Upper lobe of left lung (tissue), 6 donors: Measurements from ENCODE around the gene PEA15. TPM values are rescaled to one million over a fixed set of nuclear protein-coding genes. Genes with fewer than 3 reads are reported as not detected.
A peak's percentile ranks its signal among the peaks of the same experiment; 100 is the strongest.

Experiments
- ATAC-seq, 2 donors: fragments of 200-7000 bp; cut with Tn5 transposase; one replicate each; pipeline ENCODE4 v1.9.1; 2022; ENCODE audit warnings: mild to moderate bottlenecking in 2 of 2, moderate library complexity in 2 of 2; ENCODE audit not compliant: low FRiP score in 2 of 2
- DNase-seq, 2 donors: peaks; one replicate each; pipeline ENCODE4 v3.0.0-alpha.2; 2019 to 2020
- H3K27ac ChIP-seq, 4 donors: fragments of 200-600 bp; sonication (generic); one replicate each; pipeline ENCODE4 v1.5.1; 2016 to 2019
- H3K27me3 ChIP-seq, 4 donors: fragments of 200-600 bp; sonication (generic); one replicate each; pipeline ENCODE4 v1.5.1; 2017 to 2019
- H3K36me3 ChIP-seq, 4 donors: fragments of 200-600 bp; sonication (generic); one replicate each; pipeline ENCODE4 v1.5.1; 2016 to 2019
- H3K4me1 ChIP-seq, 4 donors: fragments of 200-600 bp; sonication (generic); one replicate each; pipeline ENCODE4 v1.5.1; 2018 to 2019
- H3K4me3 ChIP-seq, 4 donors: fragments of 200-600 bp; sonication (generic); one replicate each; pipeline ENCODE4 v1.5.1; 2017 to 2019; ENCODE audit warnings: mild to moderate bottlenecking in 2 of 4, moderate library complexity in 1 of 4
- H3K9me3 ChIP-seq, 4 donors: fragments of 200-600 bp; sonication (generic); one replicate each; pipeline ENCODE4 v1.5.1; 2018 to 2019
- EP300 ChIP-seq, 4 donors: sonication (generic); formaldehyde crosslinking; IDR thresholded peaks; one replicate each; pipeline ENCODE4 v1.5.1; 2017; ENCODE audit warnings: antibody characterized with exemption in 4 of 4, control low read depth in 2 of 4
- POLR2A ChIP-seq, 4 donors: fragments of 450-650 bp; IDR thresholded peaks; one replicate each; pipeline ENCODE4 v1.5.1; 2016 to 2017; ENCODE audit warnings: antibody characterized with exemption in 4 of 4, mild to moderate bottlenecking in 2 of 4
- POLR2AphosphoS5 ChIP-seq, 2 donors: sonication (generic); formaldehyde crosslinking; IDR thresholded peaks; one replicate each; pipeline ENCODE4 v1.5.1; 2017; ENCODE audit warnings: antibody characterized with exemption in 2 of 2
- WGBS, 2 donors: methylation state at CpG; one replicate each; pipeline ENCODE4 v1.1.5; 2017 to 2018; 5-methylcytosine and 5-hydroxymethylcytosine counted together
- total RNA-seq, 6 donors: library from RNA; depleted of rRNA in 4 of 6; stranded (reverse); fragments of >200 nt in 4 of 6; gene quantifications; one replicate each; pipeline versions ENCODE4 v1.1.0 to v1.2.1, GENCODE V29; 2016 to 2021
- TF ChIP-seq, protein P1 (sequence below), 6 experiments: fragments of 450-650 bp in 4 of 6; fragments of 200-600 bp in 2 of 6; sonication (generic) in 2 of 6; IDR thresholded peaks; one replicate each; pipeline ENCODE4 v1.5.1; 2016 to 2019; ENCODE audit warnings: antibody characterized with exemption in 6 of 6
- donor health status: DM: no; HTN: no; CAD: no; lungs with moderate emphysema.
- donor health status: DM: no; HTN: yes; CAD: no; lungs with severe emphysema.

Gene PEA15
- total RNA-seq, 6 donors from 2014 or later: 30.4 to 174 (median 67.9) TPM

DNA sequence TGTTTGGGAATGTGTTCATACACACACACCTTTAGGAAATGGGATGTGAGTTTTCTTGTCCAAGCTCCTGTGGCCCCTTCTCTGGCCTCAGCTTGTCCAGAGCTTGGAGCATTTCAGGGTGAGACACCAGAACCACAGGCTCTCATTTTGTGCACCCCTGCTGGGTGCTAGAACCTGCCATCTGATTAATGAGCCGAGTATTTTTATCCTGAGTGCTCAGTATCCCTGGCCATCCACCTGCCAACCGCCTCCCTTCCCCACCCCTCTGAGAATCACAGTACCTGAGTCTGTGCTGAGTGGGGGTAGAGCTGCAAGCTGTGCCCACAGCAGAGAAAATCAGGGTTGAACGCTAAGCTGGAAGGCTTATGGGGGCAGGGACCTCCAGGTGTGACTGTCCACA, 13.4 kb upstream of the PEA15 start:
- Histone ChIP-seq H3K4me1 (peaks cover 8 to 10% (median 10%) of the 10 kb centered on the region in 4 donors), H3K27ac (no peak overlapping the region), H3K9me3 (no peaks in the 10 kb centered on the region), H3K36me3 (no peaks in the 10 kb centered on the region), H3K4me3 (no peak overlapping the region), H3K27me3 (no peaks in the 10 kb centered on the region)
- no peak for ATAC-seq
- WGBS, 2 donors: 92 to 93% methylated on average over 3 of the region's 3 CpGs
- TF ChIP-seq POLR2A (IDR thresholded peaks at IDR 0.05): no peak
- no peak for TF ChIP-seq POLR2AphosphoS5 (IDR thresholded peaks at IDR 0.05)
- TF ChIP-seq EP300 (IDR thresholded peaks at IDR 0.05): no peak
- DNase-seq: no peak

DNA sequence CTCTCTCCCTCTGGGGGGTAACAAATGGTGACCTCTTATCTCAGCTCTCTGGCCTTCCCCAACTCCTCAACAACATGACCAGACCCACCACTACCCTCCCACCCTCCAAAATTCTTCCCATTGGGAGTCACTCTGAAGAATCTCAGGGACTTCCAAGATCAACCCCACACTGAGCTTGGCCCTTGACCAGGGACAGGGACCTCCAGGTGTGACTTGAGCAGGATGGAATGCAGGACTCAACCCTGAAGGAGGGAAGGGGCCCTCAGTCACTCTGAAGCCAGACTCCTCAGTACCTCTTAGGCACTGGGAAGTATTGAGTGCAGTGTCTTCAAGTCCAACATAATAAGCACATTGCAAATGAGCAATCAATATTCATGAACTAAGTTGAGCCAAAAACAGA, 12.9 kb upstream of the PEA15 start:
- Histone ChIP-seq H3K4me1 (peaks cover 8 to 10% (median 10%) of the 10 kb centered on the region in 4 donors), H3K27me3 (no peaks in the 10 kb centered on the region), H3K36me3 (no peaks in the 10 kb centered on the region), H3K9me3 (no peaks in the 10 kb centered on the region), H3K4me3 (no peak overlapping the region), H3K27ac (no peak overlapping the region)
- TF ChIP-seq POLR2AphosphoS5 (IDR thresholded peaks at IDR 0.05) (no peak), EP300 (IDR thresholded peaks at IDR 0.05) (no peak), POLR2A (IDR thresholded peaks at IDR 0.05) (no peak)
- TF ChIP-seq, protein P1, sequence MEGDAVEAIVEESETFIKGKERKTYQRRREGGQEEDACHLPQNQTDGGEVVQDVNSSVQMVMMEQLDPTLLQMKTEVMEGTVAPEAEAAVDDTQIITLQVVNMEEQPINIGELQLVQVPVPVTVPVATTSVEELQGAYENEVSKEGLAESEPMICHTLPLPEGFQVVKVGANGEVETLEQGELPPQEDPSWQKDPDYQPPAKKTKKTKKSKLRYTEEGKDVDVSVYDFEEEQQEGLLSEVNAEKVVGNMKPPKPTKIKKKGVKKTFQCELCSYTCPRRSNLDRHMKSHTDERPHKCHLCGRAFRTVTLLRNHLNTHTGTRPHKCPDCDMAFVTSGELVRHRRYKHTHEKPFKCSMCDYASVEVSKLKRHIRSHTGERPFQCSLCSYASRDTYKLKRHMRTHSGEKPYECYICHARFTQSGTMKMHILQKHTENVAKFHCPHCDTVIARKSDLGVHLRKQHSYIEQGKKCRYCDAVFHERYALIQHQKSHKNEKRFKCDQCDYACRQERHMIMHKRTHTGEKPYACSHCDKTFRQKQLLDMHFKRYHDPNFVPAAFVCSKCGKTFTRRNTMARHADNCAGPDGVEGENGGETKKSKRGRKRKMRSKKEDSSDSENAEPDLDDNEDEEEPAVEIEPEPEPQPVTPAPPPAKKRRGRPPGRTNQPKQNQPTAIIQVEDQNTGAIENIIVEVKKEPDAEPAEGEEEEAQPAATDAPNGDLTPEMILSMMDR (IDR thresholded peaks at IDR 0.05): no peak
- ATAC-seq (no peak), DNase-seq (no peak)

DNA sequence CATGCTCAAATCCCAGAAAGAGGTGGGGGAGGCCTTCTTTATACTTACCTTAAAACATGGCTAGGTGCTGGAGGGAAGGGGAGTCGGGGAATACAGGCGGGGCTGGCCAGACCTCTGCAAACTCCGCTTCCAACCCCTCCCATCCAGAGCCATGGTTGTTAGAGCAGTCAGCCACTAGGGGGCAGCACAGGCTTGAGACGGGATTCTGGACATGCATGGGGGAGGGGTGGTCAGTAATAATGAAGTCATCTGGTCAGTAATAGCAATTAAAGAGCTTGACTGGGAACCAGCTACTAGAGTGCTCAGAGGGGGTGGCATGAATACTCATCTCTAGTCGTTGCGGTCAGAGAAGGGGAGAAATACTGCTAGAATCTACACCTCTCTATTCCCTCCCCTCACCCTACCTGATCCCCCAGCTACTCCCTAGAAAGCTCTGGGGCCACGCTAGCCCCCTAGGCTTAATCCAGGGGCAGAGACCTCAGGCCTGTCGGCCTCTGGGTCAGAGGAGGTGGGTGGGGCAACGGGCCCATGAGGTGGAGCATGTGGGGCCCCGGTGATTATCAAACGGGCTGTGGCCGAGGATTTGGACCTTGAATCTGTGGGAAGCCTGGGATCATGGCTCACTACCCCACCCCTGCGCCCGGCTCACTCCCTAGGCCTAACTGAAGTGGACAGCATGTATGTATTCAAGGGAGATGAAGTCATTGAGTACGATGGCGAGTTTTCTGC, 11.9 kb upstream of the PEA15 start:
- TF ChIP-seq, protein P1 (IDR thresholded peaks at IDR 0.05): peak; percentile 94 to 97 (median 95)
- TF ChIP-seq EP300 (IDR thresholded peaks at IDR 0.05): no peak
- TF ChIP-seq POLR2A (IDR thresholded peaks at IDR 0.05): no peak
- TF ChIP-seq POLR2AphosphoS5 (IDR thresholded peaks at IDR 0.05): peak in 1 of 2 donors; percentile 46
- Histone ChIP-seq H3K9me3 (no peaks in the 10 kb centered on the region), H3K27ac (no peak overlapping the region), H3K36me3 (no peaks in the 10 kb centered on the region), H3K27me3 (no peaks in the 10 kb centered on the region), H3K4me3 (no peak overlapping the region), H3K4me1 (peaks cover 8 to 10% (median 10%) of the 10 kb centered on the region in 4 donors)
- DNase-seq: peak in 1 of 2 donors; percentile 84
- peak; percentile 92 to 94 for ATAC-seq
- 28 to 32% methylated on average over 15 to 16 of the region's 16 CpGs for WGBS, 2 donors

DNA sequence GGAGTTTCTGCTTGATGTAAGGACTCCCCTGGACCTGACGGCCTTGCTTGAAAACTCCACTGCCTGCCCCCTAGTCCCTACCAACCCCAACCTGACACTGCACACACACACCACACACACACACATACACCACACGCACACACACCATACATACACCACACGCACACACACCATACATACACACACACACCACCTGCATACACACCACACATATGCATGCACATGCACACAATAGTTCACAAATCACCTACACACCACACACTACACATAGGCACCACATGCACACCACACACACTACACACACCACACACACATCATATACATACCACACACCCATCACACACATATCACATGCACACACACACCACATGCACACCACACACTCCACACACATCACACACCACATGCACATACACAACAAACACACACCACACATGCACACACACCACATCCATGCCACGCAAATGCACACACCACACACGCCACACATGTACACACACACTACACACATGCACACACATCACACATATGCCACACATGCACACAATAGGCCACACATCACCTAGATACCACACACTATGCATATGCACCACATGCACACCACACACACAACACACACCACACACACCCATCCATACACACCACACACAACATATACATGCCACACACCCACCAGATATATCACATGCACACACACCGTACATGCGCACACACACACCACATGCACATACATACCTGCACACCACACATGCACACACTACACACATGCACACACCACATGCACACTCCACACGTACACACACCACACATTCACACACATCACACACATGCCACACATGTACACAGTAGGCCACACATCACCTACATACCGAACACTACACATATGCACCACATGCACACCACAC, 11.1 kb upstream of the PEA15 start:
- H3K27me3 ChIP-seq: no peaks in the 10 kb centered on the region
- DNase-seq: no peak
- TF ChIP-seq POLR2AphosphoS5 (IDR thresholded peaks at IDR 0.05): no peak
- TF ChIP-seq, protein P1 (IDR thresholded peaks at IDR 0.05): no peak
- peaks cover 8 to 10% (median 10%) of the 10 kb centered on the region in 4 donors for H3K4me1 ChIP-seq
- no peak overlapping the region for H3K4me3 ChIP-seq
- WGBS, 2 donors: 82 to 90% methylated on average over 9 of the region's 9 CpGs
- H3K27ac ChIP-seq: no peak overlapping the region
- no peaks in the 10 kb centered on the region for H3K36me3 ChIP-seq
- H3K9me3 ChIP-seq: no peaks in the 10 kb centered on the region
- no peak for ATAC-seq

DNA sequence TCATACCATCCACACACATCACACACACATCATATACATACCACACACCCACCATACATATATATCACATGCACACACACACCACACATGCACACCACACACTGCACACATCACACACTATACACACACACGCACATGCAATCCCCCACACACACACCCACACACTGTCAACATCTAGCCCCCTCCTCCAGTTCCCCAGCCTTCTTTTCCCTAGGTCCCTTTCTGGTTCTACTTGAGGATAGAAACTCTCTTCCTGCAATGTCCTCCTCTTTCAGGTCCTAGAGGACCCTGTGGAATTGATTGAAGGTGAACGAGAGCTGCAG, 10.5 kb upstream of the PEA15 start:
- TF ChIP-seq EP300 (IDR thresholded peaks at IDR 0.05): no peak
- no peak for TF ChIP-seq POLR2A (IDR thresholded peaks at IDR 0.05)
- TF ChIP-seq, protein P1 (IDR thresholded peaks at IDR 0.05): no peak
- TF ChIP-seq POLR2AphosphoS5 (IDR thresholded peaks at IDR 0.05): no peak
- H3K9me3 ChIP-seq: no peaks in the 10 kb centered on the region
- DNase-seq (no peak), ATAC-seq (no peak)
- 83 to 87% methylated on average over 2 of the region's 2 CpGs for WGBS, 2 donors
- no peaks in the 10 kb centered on the region for H3K27me3 ChIP-seq
- no peaks in the 10 kb centered on the region for H3K36me3 ChIP-seq
- no peak overlapping the region for H3K27ac ChIP-seq
- H3K4me1 ChIP-seq: peaks cover 8 to 10% (median 10%) of the 10 kb centered on the region in 4 donors
- no peak overlapping the region for H3K4me3 ChIP-seq
